Articular chondrocyte of knee joint (primary cell): ENCODE data around the gene LRFN2. TPM values are rescaled to one million over a fixed set of nuclear protein-coding genes. Genes with fewer than 3 reads are reported as not detected.

Experiments
- small RNA-seq: library from RNA; depleted of rRNA; stranded (forward); fragments of <200 nt; gene quantifications from one replicate; pipeline ENCODE3, GENCODE V24; 2012
- total RNA-seq: library from RNA; depleted of rRNA; stranded (reverse); fragments of >200 nt; gene quantifications from 2 replicates; pipeline ENCODE4 v1.2.3, GENCODE V29; 2012

LRFN2 gene
- total RNA-seq: not detected in 2 replicates

DNA sequence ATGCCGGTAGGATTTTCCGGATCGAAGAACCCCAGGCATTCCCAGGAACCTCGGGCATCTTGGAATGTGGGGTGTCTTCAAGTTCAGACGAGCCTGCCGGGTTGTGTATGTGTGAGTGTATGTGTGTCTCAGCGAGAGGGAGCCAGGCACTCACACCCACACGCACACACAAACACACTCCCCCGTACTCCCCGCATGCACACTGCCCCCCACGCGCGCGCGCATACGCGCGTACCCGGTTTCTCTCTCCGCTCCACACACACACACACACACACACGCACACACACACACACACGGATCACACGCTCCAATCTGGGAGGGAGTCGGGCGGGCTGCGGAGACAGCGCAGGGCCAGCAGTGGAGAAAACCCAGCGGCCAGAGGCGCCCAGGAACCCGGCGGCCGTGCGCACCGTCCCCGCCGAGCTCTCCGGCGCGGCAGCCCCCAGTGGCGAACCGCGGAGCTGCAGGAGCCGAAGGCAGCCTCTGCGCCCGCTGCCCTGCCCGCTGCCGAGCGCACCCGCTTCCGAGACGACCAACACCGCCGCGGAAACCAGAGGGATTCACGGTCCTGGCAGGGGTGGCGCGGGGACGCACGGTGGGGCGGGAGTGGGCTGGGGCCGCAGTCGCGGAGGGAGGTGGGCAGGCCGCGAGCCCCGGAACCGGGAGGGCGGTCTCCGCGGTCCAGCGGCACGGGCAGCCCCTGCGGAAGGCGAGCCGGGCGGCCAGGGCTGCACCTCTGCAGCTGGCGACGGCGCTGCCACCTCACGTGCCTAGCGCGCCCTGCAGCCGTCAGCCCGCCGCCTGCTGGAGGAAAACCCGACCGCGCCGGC lies at the start of gene LRFN2:
Gene LRFN2, minus strand, starts transcription at position 125 of the 830 bp plus-strand sequence.

Small RNAs within 50 kb of the gene (small RNA-seq; reads per million reads assigned to genes)
- not detected for gene RNU6-250P
